GM21723 (cell line): ENCODE data around the gene ACP5.
A peak's percentile ranks its signal among the peaks of the same experiment; 100 is the strongest.

Experiments used
- ATAC-seq: cut with Tn5 transposase; IDR thresholded peaks from one replicate; pipeline ENCODE4 v1.9.1; 2021; ENCODE audit warnings: mild to moderate bottlenecking, moderate library complexity; ENCODE audit not compliant: unreplicated experiment

The ACP5 gene

GRCh38 chr19:11549386-11549953 lies 28.0 kb downstream of the ACP5 start:
- no peak for ATAC-seq

GRCh38 chr19:11547929-11548700 lies 29.3 kb downstream of the ACP5 start:
- no peak for ATAC-seq

GRCh38 chr19:11541238-11541637 lies 36.2 kb downstream of the ACP5 start:
- no peak for ATAC-seq

- no peak for ATAC-seq
These were observed 36.8 kb downstream of the ACP5 start for GRCh38 chr19:11540645-11541044.

- no peak for ATAC-seq
These were observed 37.7 kb downstream of the ACP5 start for GRCh38 chr19:11539495-11540365.

GRCh38 chr19:11538232-11539036 lies 39.0 kb downstream of the ACP5 start, which contains the start of gene CNN1:
Gene CNN1 (plus strand): TSS chr19:11538851. CDS start chr19:11538928, 77 bp downstream.
- ATAC-seq = no peak

- peak; percentile 50 for ATAC-seq
These were observed 41.5 kb downstream of the ACP5 start for GRCh38 chr19:11535792-11536595.

- no peak for ATAC-seq
These were observed 42.5 kb downstream of the ACP5 start for GRCh38 chr19:11534948-11535347.

GRCh38 chr19:11534538-11534937 lies 42.9 kb downstream of the ACP5 start:
- no peak for ATAC-seq

GRCh38 chr19:11530432-11530831 lies 47.0 kb downstream of the ACP5 start:
- ATAC-seq = no peak

- ATAC-seq = peak; percentile 93
These were observed 48.7 kb downstream of the ACP5 start, which contains the start of gene ECSIT for GRCh38 chr19:11528551-11529341. Gene ECSIT (minus strand): TSS chr19:11529134. CDS start chr19:11519170, 9,964 bp downstream.
